Right lobe of liver (tissue), 4 donors: ENCODE data around the gene SDK1.

Source experiments
- CTCF ChIP-seq, 4 donors: fragments of 200-600 bp in 3 of 4; fragments of 450-650 bp in 1 of 4; IDR thresholded peaks; one replicate each; pipeline versions ENCODE4 v1.5.1 to v1.8.0; 2016 to 2022; ENCODE audit warnings: antibody characterized with exemption in 4 of 4, mild to moderate bottlenecking in 2 of 4
- POLR2A ChIP-seq: fragments of 450-650 bp; IDR thresholded peaks from one replicate; pipeline ENCODE4 v1.6.1; 2017; ENCODE audit warnings: antibody characterized with exemption, mild to moderate bottlenecking
- donor health status: DM: no; HTN: no; CAD: no.
- donor health status: DM: no; HTN: no; CAD: no.
- donor health status: DM: no; HTN: yes; CAD: no.

DNA sequence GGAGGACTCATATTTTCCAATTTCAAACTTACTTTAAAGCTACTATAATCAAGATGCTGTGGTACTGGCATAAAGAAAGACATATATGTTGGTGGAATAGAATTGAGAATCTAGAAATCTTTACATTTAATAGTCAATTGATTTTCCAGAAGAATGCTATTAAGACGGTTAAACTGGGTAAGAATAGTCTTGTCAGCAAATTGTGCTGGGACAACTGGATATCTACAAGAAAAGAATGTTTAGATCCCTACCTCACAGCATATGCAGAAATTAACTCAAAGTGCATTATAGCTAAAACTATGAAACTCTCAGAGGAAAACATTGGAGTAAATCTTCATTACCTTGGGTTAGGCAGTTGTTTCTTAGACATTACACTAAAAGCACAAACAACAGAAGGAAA is 203.3 kb downstream of the SDK1 start:
- TF ChIP-seq CTCF (IDR thresholded peaks at IDR 0.05) (no peak), POLR2A (no peak)
